ENCODE data around the gene MAPK4.

GRCh38 chr18:50632895-50633515 is 73.1 kb downstream of the MAPK4 start:
- TF ChIP-seq CTCF (IDR thresholded peaks at IDR 0.05; ENCODE audit: insufficient read depth, low read depth, low read length) (no peak), EZH2 (IDR thresholded peaks at IDR 0.05; ENCODE audit: insufficient read depth, low read length) (no peak)
